ENCODE measurements around the gene TTF2.
A peak's percentile ranks its signal among the peaks of the same experiment; 100 is the strongest.

The TTF2 gene

GRCh38 chr1:117046781-117047180 is 13.3 kb upstream of the TTF2 start:
- no peak overlapping the region for H2AFZ ChIP-seq (ENCODE audit: low read length, unreplicated experiment)
- no peak overlapping the region for H3K27ac ChIP-seq (ENCODE audit: low read depth, low read length)
- peaks cover 7% of the 10 kb centered on the region for H3K4me1 ChIP-seq (ENCODE audit: control insufficient read depth, insufficient read depth, low read length, unreplicated experiment)
- H3K4me3 ChIP-seq (ENCODE audit: low read depth, low read length), result no peak overlapping the region
- no peaks in the 10 kb centered on the region for H3K79me2 ChIP-seq (ENCODE audit: control insufficient read depth, insufficient read depth, low read length, unreplicated experiment)
- H3K27me3 ChIP-seq (ENCODE audit: insufficient read depth, low read length), result no peaks in the 10 kb centered on the region
- no peaks in the 10 kb centered on the region for H3K36me3 ChIP-seq (ENCODE audit: insufficient read depth, low read length)

- Histone ChIP-seq H3K79me2 (ENCODE audit: control insufficient read depth, insufficient read depth, low read length, unreplicated experiment) (no peaks in the 10 kb centered on the region), H3K4me1 (ENCODE audit: control insufficient read depth, insufficient read depth, low read length, unreplicated experiment) (peaks cover 8% of the 10 kb centered on the region), H3K36me3 (ENCODE audit: insufficient read depth, low read length) (no peaks in the 10 kb centered on the region), H3K4me3 (ENCODE audit: low read depth, low read length) (no peak overlapping the region), H3K27ac (ENCODE audit: low read depth, low read length) (no peak overlapping the region), H2AFZ (ENCODE audit: low read length, unreplicated experiment) (no peak overlapping the region), H3K27me3 (ENCODE audit: insufficient read depth, low read length) (no peaks in the 10 kb centered on the region)
Observed at GRCh38 chr1:117047271-117047670, 12.9 kb upstream of the TTF2 start.

- no peak overlapping the region for H3K4me3 ChIP-seq (ENCODE audit: low read depth, low read length)
- no peak overlapping the region for H3K27ac ChIP-seq (ENCODE audit: low read depth, low read length)
- peaks cover 8% of the 10 kb centered on the region for H3K4me1 ChIP-seq (ENCODE audit: control insufficient read depth, insufficient read depth, low read length, unreplicated experiment)
- H2AFZ ChIP-seq (ENCODE audit: low read length, unreplicated experiment), result no peak overlapping the region
- H3K27me3 ChIP-seq (ENCODE audit: insufficient read depth, low read length), result no peaks in the 10 kb centered on the region
- no peaks in the 10 kb centered on the region for H3K36me3 ChIP-seq (ENCODE audit: insufficient read depth, low read length)
- no peaks in the 10 kb centered on the region for H3K79me2 ChIP-seq (ENCODE audit: control insufficient read depth, insufficient read depth, low read length, unreplicated experiment)
Observed at GRCh38 chr1:117049857-117050256, 10.3 kb upstream of the TTF2 start.

- H3K36me3 ChIP-seq (ENCODE audit: insufficient read depth, low read length), result no peaks in the 10 kb centered on the region
- H3K27me3 ChIP-seq (ENCODE audit: insufficient read depth, low read length), result no peaks in the 10 kb centered on the region
- H3K4me1 ChIP-seq (ENCODE audit: control insufficient read depth, insufficient read depth, low read length, unreplicated experiment), result peaks cover 8% of the 10 kb centered on the region
- 0 out of 2 replicates have a peak overlapping the region, but pooled peaks have one; percentile 26 for H3K27ac ChIP-seq (ENCODE audit: low read depth, low read length)
- no peaks in the 10 kb centered on the region for H3K79me2 ChIP-seq (ENCODE audit: control insufficient read depth, insufficient read depth, low read length, unreplicated experiment)
- H3K4me3 ChIP-seq (ENCODE audit: low read depth, low read length), result no peak overlapping the region; the same call in 1 of the 2 replicates
- H2AFZ ChIP-seq (ENCODE audit: low read length, unreplicated experiment), result peak overlapping the region; percentile 67
Observed at GRCh38 chr1:117051224-117052064, 8.7 kb upstream of the TTF2 start.

GRCh38 chr1:117054068-117054467 is 6.1 kb upstream of the TTF2 start:
- H3K79me2 ChIP-seq (ENCODE audit: control insufficient read depth, insufficient read depth, low read length, unreplicated experiment), result no peaks in the 10 kb centered on the region
- H3K27ac ChIP-seq (ENCODE audit: low read depth, low read length), result no peak overlapping the region
- no peaks in the 10 kb centered on the region for H3K27me3 ChIP-seq (ENCODE audit: insufficient read depth, low read length)
- H3K4me1 ChIP-seq (ENCODE audit: control insufficient read depth, insufficient read depth, low read length, unreplicated experiment), result peaks cover 16% of the 10 kb centered on the region
- no peaks in the 10 kb centered on the region for H3K36me3 ChIP-seq (ENCODE audit: insufficient read depth, low read length)
- no peak overlapping the region for H3K4me3 ChIP-seq (ENCODE audit: low read depth, low read length)
- H2AFZ ChIP-seq (ENCODE audit: low read length, unreplicated experiment), result no peak overlapping the region

DNA sequence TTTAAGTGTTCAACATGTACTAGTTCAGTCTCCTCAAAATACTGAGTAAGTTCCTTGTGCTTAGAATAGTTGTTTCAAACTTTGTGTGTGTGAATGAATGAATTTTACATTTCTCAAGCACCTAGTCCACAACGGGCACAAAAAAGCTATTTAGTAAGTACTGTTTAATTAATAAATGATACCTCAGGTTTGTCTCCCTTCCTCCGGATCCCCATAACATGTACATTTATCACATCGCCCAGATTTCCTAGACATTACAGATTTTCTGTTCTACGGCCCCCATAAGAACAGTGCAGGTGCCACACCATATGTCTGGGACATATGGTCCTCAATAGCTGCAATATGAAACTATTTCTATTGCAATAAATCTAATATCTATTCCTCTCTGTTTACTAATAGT is 1.3 kb upstream of the TTF2 start:
- Histone ChIP-seq H3K27me3 (ENCODE audit: insufficient read depth, low read length) (no peaks in the 10 kb centered on the region), H3K4me1 (ENCODE audit: control insufficient read depth, insufficient read depth, low read length, unreplicated experiment) (peaks cover 30% of the 10 kb centered on the region), H3K4me3 (ENCODE audit: low read depth, low read length) (peak overlapping the region; percentile 88), H3K79me2 (ENCODE audit: control insufficient read depth, insufficient read depth, low read length, unreplicated experiment) (peaks cover 6% of the 10 kb centered on the region), H3K27ac (ENCODE audit: low read depth, low read length) (no peak overlapping the region), H2AFZ (ENCODE audit: low read length, unreplicated experiment) (peak overlapping the region; percentile 32), H3K36me3 (ENCODE audit: insufficient read depth, low read length) (no peaks in the 10 kb centered on the region)

DNA sequence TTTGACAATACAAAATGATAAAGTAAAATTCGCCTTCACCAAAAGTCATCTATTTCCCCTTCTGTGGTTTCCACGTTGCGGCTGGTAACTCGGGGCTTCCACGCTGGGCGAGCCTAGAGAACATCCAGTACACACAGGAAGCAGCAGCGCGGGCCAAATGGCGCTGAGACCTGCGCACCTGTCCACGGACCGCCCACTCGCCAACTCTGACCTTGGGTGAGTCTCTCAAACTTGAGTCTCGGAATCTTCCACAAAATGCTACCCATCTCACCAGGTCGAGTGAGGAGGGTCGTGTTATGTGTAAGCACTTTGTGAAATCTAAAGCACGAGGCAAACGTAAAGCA is 820 bp upstream of the TTF2 start:
- Histone ChIP-seq H2AFZ (ENCODE audit: low read length, unreplicated experiment) (peak overlapping the region; percentile 32), H3K36me3 (ENCODE audit: insufficient read depth, low read length) (no peaks in the 10 kb centered on the region), H3K27me3 (ENCODE audit: insufficient read depth, low read length) (no peaks in the 10 kb centered on the region), H3K4me3 (ENCODE audit: low read depth, low read length) (peak overlapping the region; percentile 88), H3K27ac (ENCODE audit: low read depth, low read length) (peak overlapping the region; percentile 13; the same call in 1 of the 2 replicates), H3K4me1 (ENCODE audit: control insufficient read depth, insufficient read depth, low read length, unreplicated experiment) (peaks cover 30% of the 10 kb centered on the region), H3K79me2 (ENCODE audit: control insufficient read depth, insufficient read depth, low read length, unreplicated experiment) (peaks cover 6% of the 10 kb centered on the region)

DNA sequence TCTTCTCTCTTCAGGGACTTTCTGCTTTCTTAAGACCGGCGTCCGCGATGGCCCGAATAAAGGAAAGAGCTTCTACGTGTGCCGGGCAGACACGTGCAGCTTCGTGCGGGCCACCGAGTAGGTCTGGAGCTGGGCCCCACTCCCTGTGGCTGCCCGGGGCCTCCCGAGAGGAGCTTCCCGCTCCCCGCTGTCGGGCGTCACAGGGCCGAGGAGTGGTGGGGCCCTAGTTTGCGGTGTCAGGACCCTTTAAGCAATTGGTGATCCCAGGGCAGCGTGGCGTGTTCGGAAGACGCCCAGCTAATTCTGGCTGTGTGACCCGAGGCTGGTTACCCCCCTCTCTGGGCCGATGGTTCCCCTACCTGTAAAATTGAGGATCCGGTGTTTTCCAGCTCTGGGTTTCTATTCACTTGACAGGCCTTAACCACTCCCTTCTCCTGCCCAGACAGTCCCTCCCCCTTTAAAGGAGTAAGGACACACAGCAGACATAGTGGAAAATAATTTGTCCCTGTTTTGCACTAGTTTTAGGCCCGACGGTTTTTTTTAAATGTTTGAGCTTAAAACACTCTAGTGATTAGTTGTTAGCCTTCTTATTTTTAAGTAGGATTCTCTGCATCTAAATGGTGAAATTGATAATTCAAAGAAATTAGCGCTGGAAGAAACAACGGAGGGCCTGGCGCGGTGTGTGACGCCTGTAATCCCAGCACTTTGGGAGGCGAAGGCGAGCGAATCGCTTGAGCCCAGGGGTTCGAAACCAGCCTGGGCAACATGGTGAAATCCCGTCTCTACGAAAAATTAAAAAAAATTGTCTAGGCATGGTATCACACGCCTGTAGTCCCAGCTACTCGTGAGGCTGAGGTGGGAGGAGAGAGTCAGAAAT is 553 bp downstream of the TTF2 start:
- peaks cover 6% of the 10 kb centered on the region for H3K79me2 ChIP-seq (ENCODE audit: control insufficient read depth, insufficient read depth, low read length, unreplicated experiment)
- H3K27ac ChIP-seq (ENCODE audit: low read depth, low read length), result peak overlapping the region; percentile 64
- no peaks in the 10 kb centered on the region for H3K27me3 ChIP-seq (ENCODE audit: insufficient read depth, low read length)
- peaks cover 30% of the 10 kb centered on the region for H3K4me1 ChIP-seq (ENCODE audit: control insufficient read depth, insufficient read depth, low read length, unreplicated experiment)
- H3K36me3 ChIP-seq (ENCODE audit: insufficient read depth, low read length), result no peaks in the 10 kb centered on the region
- H3K4me3 ChIP-seq (ENCODE audit: low read depth, low read length), result peak overlapping the region; percentile 88
- H2AFZ ChIP-seq (ENCODE audit: low read length, unreplicated experiment), result peak overlapping the region; percentile 93

- Histone ChIP-seq H3K36me3 (ENCODE audit: insufficient read depth, low read length) (no peaks in the 10 kb centered on the region), H3K4me3 (ENCODE audit: low read depth, low read length) (0 out of 2 replicates have a peak overlapping the region, but pooled peaks have one; percentile 12), H2AFZ (ENCODE audit: low read length, unreplicated experiment) (no peak overlapping the region), H3K27me3 (ENCODE audit: insufficient read depth, low read length) (no peaks in the 10 kb centered on the region), H3K4me1 (ENCODE audit: control insufficient read depth, insufficient read depth, low read length, unreplicated experiment) (peaks cover 30% of the 10 kb centered on the region), H3K79me2 (ENCODE audit: control insufficient read depth, insufficient read depth, low read length, unreplicated experiment) (peaks cover 6% of the 10 kb centered on the region), H3K27ac (ENCODE audit: low read depth, low read length) (peak overlapping the region; percentile 64; the same call in 1 of the 2 replicates)
Observed at GRCh38 chr1:117061986-117062415, 1.9 kb downstream of the TTF2 start.

- Histone ChIP-seq H3K4me3 (ENCODE audit: low read depth, low read length) (no peak overlapping the region), H3K4me1 (ENCODE audit: control insufficient read depth, insufficient read depth, low read length, unreplicated experiment) (peaks cover 15% of the 10 kb centered on the region), H2AFZ (ENCODE audit: low read length, unreplicated experiment) (no peak overlapping the region), H3K79me2 (ENCODE audit: control insufficient read depth, insufficient read depth, low read length, unreplicated experiment) (no peaks in the 10 kb centered on the region), H3K36me3 (ENCODE audit: insufficient read depth, low read length) (no peaks in the 10 kb centered on the region), H3K27me3 (ENCODE audit: insufficient read depth, low read length) (no peaks in the 10 kb centered on the region), H3K27ac (ENCODE audit: low read depth, low read length) (no peak overlapping the region)
Observed at GRCh38 chr1:117066367-117066766, 6.2 kb downstream of the TTF2 start.

Data from ACC112 (cell line).